Stimulated activated CD8-positive, alpha-beta memory T cell treated with anti-CD3 and anti-CD28 coated beads, Interleukin-12 subunit alpha, Interleukin-12 subunit beta, amount 100 ng/mL, for 4 hours (primary cell): ENCODE measurements around the gene NCKAP5.
"Not testable (repeated sequence)": the region's sequence is repeated elsewhere in the genome, so short reads cannot be mapped to it uniquely, and the experiment has no call there.

Source experiments
- DNase-seq: peaks from one replicate; pipeline ENCODE4 v3.0.0-alpha.2; 2020; ENCODE audit warnings: low read depth

NCKAP5 gene

GRCh38 chr2:133497270-133497893, 70.9 kb downstream of the NCKAP5 start:
- no peak for DNase-seq

- no peak for DNase-seq
Measured at GRCh38 chr2:133496501-133497269, 71.6 kb downstream of the NCKAP5 start.

GRCh38 chr2:133495226-133495625, 73.0 kb downstream of the NCKAP5 start:
- no peak for DNase-seq

- no peak for DNase-seq
Measured at GRCh38 chr2:133492719-133493380, 75.4 kb downstream of the NCKAP5 start.

GRCh38 chr2:133490411-133490980, 77.8 kb downstream of the NCKAP5 start:
- no peak for DNase-seq

- no peak for DNase-seq
Measured at GRCh38 chr2:133489641-133490410, 78.4 kb downstream of the NCKAP5 start.

GRCh38 chr2:133489146-133489545, 79.1 kb downstream of the NCKAP5 start:
- DNase-seq = no peak

GRCh38 chr2:133486771-133487191, 81.5 kb downstream of the NCKAP5 start:
- DNase-seq = no peak

- DNase-seq = no peak
Measured at GRCh38 chr2:133485868-133486267, 82.4 kb downstream of the NCKAP5 start.

- DNase-seq = no peak
Measured at GRCh38 chr2:133484784-133485183, 83.5 kb downstream of the NCKAP5 start.

- no peak for DNase-seq
Measured at GRCh38 chr2:133484106-133484505, 84.2 kb downstream of the NCKAP5 start.

GRCh38 chr2:133483181-133483580, 85.1 kb downstream of the NCKAP5 start:
- no peak for DNase-seq

- no peak for DNase-seq
Measured at GRCh38 chr2:133480707-133481429, 87.4 kb downstream of the NCKAP5 start.

- DNase-seq = no peak
Measured at GRCh38 chr2:133477616-133477990, 90.7 kb downstream of the NCKAP5 start.

GRCh38 chr2:133476931-133477615, 91.2 kb downstream of the NCKAP5 start:
- DNase-seq = no peak

- DNase-seq = no peak
Measured at GRCh38 chr2:133476286-133476685, 92.0 kb downstream of the NCKAP5 start.

GRCh38 chr2:133475610-133476009, 92.7 kb downstream of the NCKAP5 start:
- DNase-seq = no peak

- DNase-seq = not testable (repeated sequence)
Measured at GRCh38 chr2:133470446-133470845, 97.8 kb downstream of the NCKAP5 start.

- no peak for DNase-seq
Measured at GRCh38 chr2:133462811-133463210, 105.5 kb downstream of the NCKAP5 start.

- no peak for DNase-seq
Measured at GRCh38 chr2:133461484-133461883, 106.8 kb downstream of the NCKAP5 start.

GRCh38 chr2:133459590-133459989, 108.7 kb downstream of the NCKAP5 start:
- DNase-seq = no peak
